CD4-positive, alpha-beta T cell (primary cell): ENCODE measurements around the gene CDK5RAP2. TPM values are rescaled to one million over a fixed set of nuclear protein-coding genes. Genes with fewer than 3 reads are reported as not detected.
"Not testable (repeated sequence)": the region's sequence is repeated elsewhere in the genome, so short reads cannot be mapped to it uniquely, and the experiment has no call there.

Experiments used
- ATAC-seq: fragments of 200-7000 bp; cut with Tn5 transposase; one replicate; pipeline ENCODE4 v1.10.0; 2022; ENCODE audit warnings: mild to moderate bottlenecking; ENCODE audit not compliant: poor library complexity
- CTCF ChIA-PET: fragments of 350-600 bp; sonication (Branson Sonifier 250); formaldehyde crosslinking; loops from one replicate; lab custom pipeline; 2021; ENCODE audit warnings: antibody characterized with exemption, inconsistent platforms; lab: Charles Lee
- POLR2A ChIA-PET: fragments of 350-600 bp; sonication (Branson Sonifier 250); formaldehyde crosslinking; loops from one replicate; lab custom pipeline; 2021; ENCODE audit warnings: antibody characterized with exemption, inconsistent platforms; lab: Charles Lee
- DNase-seq, 14 experiments: peaks; one replicate each; pipeline ENCODE4 v3.0.0-alpha.2; 2013 to 2020; ENCODE audit warnings: mixed read lengths in 2 of 14
- H3K27ac ChIP-seq, 2 donors: one replicate each; pipeline versions ENCODE4 v1.5.1 to v1.7.0; 2013; ENCODE audit warnings: low read length in 2 of 2, low read depth in 1 of 2, mild to moderate bottlenecking in 1 of 2
- H3K27me3 ChIP-seq, 2 experiments: 1 replicate in 1 of 2; 2 replicates in 1 of 2; pipeline versions ENCODE4 v1.6.1 to v1.7.0; 2013; ENCODE audit warnings: low read length in 2 of 2, control low read depth in 1 of 2, mild to moderate bottlenecking in 1 of 2, moderate library complexity in 1 of 2; ENCODE audit not compliant: insufficient read depth in 2 of 2, control insufficient read depth in 1 of 2
- H3K36me3 ChIP-seq: one replicate; pipeline ENCODE4 v1.6.1; 2013; ENCODE audit warnings: low read length, control low read depth; ENCODE audit not compliant: insufficient read depth
- H3K4me1 ChIP-seq: one replicate; pipeline ENCODE4 v1.6.1; 2013; ENCODE audit warnings: low read length, control low read depth; ENCODE audit not compliant: insufficient read depth
- H3K4me3 ChIP-seq: one replicate; pipeline ENCODE4 v1.5.1; 2013; ENCODE audit warnings: mild to moderate bottlenecking, low read length, moderate library complexity
- H3K9me3 ChIP-seq, 2 experiments: 1 replicate in 1 of 2; 2 replicates in 1 of 2; pipeline versions ENCODE4 v1.6.1 to v1.7.0; 2013; ENCODE audit warnings: low read length in 2 of 2, mild to moderate bottlenecking in 2 of 2, control low read depth in 1 of 2, moderate library complexity in 1 of 2; ENCODE audit not compliant: control insufficient read depth in 1 of 2, insufficient read depth in 1 of 2
- H3K27ac Mint-ChIP-seq: one replicate; pipeline ENCODE4 v1.8.0; 2020; ENCODE audit warnings: mixed read lengths
- H3K27me3 Mint-ChIP-seq: one replicate; pipeline ENCODE4 v1.8.0; 2021; ENCODE audit warnings: mixed read lengths
- H3K36me3 Mint-ChIP-seq: one replicate; pipeline ENCODE4 v1.8.0; 2021; ENCODE audit warnings: low read depth, mixed read lengths
- H3K4me1 Mint-ChIP-seq: one replicate; pipeline ENCODE4 v1.8.0; 2021; ENCODE audit warnings: low read depth, mixed read lengths
- H3K4me3 Mint-ChIP-seq: one replicate; pipeline ENCODE4 v1.8.0; 2020; ENCODE audit warnings: mild to moderate bottlenecking, mixed read lengths
- H3K9me3 Mint-ChIP-seq: one replicate; pipeline ENCODE4 v1.8.0; 2020; ENCODE audit warnings: mixed read lengths
- intact Hi-C, 2 experiments: fragments of 100-400 bp; cut with DNase I in 1 of 2; cut with micrococcal nuclease in 1 of 2; formaldehyde crosslinking; loops; one replicate each; pipeline versions ENCODE4 v1.15.1 to v1.9.0; 2023 to 2025; cut with DNase I, micrococcal nuclease
- total RNA-seq, 174 experiments: library from RNA in 2 of 174; stranded (reverse) in 2 of 174; gene quantifications; one replicate each; pipeline ENCODE4 v1.2.3 and lab custom pipeline; 2021 to 2026
- TF ChIP-seq, protein P1 (sequence below): fragments of 200-600 bp; IDR thresholded peaks from one replicate; pipeline ENCODE4 v1.8.0; 2022; ENCODE audit warnings: antibody characterized with exemption, mild to moderate bottlenecking

CDK5RAP2 gene
- total RNA-seq, 2 experiments from 2014 or later, result 55.0 to 56.0 TPM

DNA sequence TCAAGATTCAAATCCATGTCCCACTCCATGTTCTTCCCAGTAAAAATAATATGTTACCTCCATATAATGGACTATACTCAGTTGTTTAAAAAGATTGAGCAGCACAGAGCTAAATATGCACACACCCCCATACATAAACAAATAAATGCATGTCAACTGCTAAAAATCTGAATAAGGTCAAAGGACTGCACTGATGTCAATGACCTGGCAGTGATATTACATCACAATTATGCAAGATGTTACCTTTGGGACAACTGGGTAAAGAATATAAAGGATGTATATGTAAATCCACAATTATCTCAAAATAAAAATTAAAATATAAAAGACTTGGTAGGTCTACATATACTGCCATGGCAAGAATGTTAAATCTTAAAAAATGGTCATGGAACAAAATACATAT, 57.9 kb downstream of the CDK5RAP2 start:
- no peaks in the 10 kb centered on the region for H3K9me3 Mint-ChIP-seq

DNA sequence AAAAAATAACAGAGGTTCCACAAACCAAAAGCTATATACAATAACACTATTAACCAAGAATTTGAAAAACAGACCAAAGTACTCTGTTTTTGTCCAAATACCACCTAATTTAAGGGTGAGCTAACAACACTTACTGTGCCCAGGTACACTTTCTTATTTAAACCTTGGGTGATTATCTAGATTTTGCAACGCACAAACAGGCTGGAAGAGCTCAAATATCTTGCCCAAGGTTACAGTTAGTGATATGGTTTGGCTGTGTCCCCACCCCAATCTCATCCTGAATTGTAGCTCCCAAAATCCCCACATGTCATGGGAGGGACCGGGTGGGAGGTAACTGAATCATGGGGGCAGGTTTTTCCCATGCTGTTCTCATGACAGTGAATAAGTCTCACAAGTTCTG, 58.9 kb downstream of the CDK5RAP2 start:
- Mint-ChIP-seq H3K27ac (no peak overlapping the region), H3K4me1 (no peaks in the 10 kb centered on the region), H3K9me3 (no peaks in the 10 kb centered on the region), H3K27me3 (no peaks in the 10 kb centered on the region), H3K36me3 (peaks cover 90% of the 10 kb centered on the region), H3K4me3 (no peak overlapping the region)
- Histone ChIP-seq H3K27me3 (no peaks in the 10 kb centered on the region), H3K4me1 (no peaks in the 10 kb centered on the region), H3K9me3 (peaks cover 0 to 3% of the 10 kb centered on the region in 2 experiments), H3K27ac (no peak overlapping the region), H3K4me3 (no peak overlapping the region), H3K36me3 (peaks cover 82% of the 10 kb centered on the region)
- intact Hi-C loops, result no loop called here
- ChIA-PET POLR2A (no interaction called here), CTCF (interaction anchor here (0.9 kb wide), 1 partner anchor 11 kb away, joined by 3 read pairs; no protein-coding TSS in a partner anchor)
- DNase-seq (no peak), ATAC-seq (no peak)
- TF ChIP-seq, protein P1, sequence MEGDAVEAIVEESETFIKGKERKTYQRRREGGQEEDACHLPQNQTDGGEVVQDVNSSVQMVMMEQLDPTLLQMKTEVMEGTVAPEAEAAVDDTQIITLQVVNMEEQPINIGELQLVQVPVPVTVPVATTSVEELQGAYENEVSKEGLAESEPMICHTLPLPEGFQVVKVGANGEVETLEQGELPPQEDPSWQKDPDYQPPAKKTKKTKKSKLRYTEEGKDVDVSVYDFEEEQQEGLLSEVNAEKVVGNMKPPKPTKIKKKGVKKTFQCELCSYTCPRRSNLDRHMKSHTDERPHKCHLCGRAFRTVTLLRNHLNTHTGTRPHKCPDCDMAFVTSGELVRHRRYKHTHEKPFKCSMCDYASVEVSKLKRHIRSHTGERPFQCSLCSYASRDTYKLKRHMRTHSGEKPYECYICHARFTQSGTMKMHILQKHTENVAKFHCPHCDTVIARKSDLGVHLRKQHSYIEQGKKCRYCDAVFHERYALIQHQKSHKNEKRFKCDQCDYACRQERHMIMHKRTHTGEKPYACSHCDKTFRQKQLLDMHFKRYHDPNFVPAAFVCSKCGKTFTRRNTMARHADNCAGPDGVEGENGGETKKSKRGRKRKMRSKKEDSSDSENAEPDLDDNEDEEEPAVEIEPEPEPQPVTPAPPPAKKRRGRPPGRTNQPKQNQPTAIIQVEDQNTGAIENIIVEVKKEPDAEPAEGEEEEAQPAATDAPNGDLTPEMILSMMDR, result no peak

More for the DNA sequence above, 57.9 kb downstream of the CDK5RAP2 start:
- TF ChIP-seq, protein P1, result no peak
- no peak overlapping the region for H3K27ac Mint-ChIP-seq
- H3K9me3 ChIP-seq, result no peaks in the 10 kb centered on the region
- no peak overlapping the region for H3K4me3 ChIP-seq
- CTCF ChIA-PET, result interaction anchor here (0.7 kb wide), 1 partner anchor 617 kb away, joined by 3 read pairs; no protein-coding TSS in a partner anchor
- H3K4me3 Mint-ChIP-seq, result no peak overlapping the region
- peaks cover 84% of the 10 kb centered on the region for H3K36me3 ChIP-seq
- H3K27me3 Mint-ChIP-seq, result no peaks in the 10 kb centered on the region
- no peak for DNase-seq
- H3K27me3 ChIP-seq, result no peaks in the 10 kb centered on the region
- H3K27ac ChIP-seq, result no peak overlapping the region
- no peaks in the 10 kb centered on the region for H3K4me1 ChIP-seq
- intact Hi-C loops, result no loop called here
- no peaks in the 10 kb centered on the region for H3K4me1 Mint-ChIP-seq
- ATAC-seq, result no peak
- peaks cover 90% of the 10 kb centered on the region for H3K36me3 Mint-ChIP-seq
- POLR2A ChIA-PET, result no interaction called here

DNA sequence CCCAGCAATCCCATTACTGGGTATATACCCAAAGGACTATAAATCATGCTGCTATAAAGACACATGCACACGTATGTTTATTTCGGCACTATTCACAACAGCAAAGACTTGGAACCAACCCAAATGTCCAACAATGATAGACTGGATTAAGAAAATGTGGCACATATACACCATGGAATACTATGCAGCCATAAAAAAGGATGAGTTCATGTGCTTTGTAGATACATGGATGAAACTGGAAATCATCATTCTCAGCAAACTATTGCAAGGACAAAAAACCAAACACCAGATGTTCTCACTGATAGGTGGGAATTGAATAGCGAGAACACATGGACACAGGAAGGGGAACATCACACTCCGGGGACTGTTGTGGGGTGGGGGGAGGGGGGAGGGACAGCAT, 64.0 kb downstream of the CDK5RAP2 start:
- H3K27ac ChIP-seq, CTCF ChIA-PET, POLR2A ChIA-PET, H3K9me3 Mint-ChIP-seq, H3K27me3 Mint-ChIP-seq, H3K4me3 Mint-ChIP-seq, H3K4me3 ChIP-seq, ATAC-seq, intact Hi-C loops, H3K4me1 ChIP-seq, H3K9me3 ChIP-seq, H3K27ac Mint-ChIP-seq, DNase-seq, H3K27me3 ChIP-seq, H3K4me1 Mint-ChIP-seq: not testable (repeated sequence)
- peaks cover 69% of the 10 kb centered on the region for H3K36me3 ChIP-seq
- peaks cover 95% of the 10 kb centered on the region for H3K36me3 Mint-ChIP-seq

DNA sequence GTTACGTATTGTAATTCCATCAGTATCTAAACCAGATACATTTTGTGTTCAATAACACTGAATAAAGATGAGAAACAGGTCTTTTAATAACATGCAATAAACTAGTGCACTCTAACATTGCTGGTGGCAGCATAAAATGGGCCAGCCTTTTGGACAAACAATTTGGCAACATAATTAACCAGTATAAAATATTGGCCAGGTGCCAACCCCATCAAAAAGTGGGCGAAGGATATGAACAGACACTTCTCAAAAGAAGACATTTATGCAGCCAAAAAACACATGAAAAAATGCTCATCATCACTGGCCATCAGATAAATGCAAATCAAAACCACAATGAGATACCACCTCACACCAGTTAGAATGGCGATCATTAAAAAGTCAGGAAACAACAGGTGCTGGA, 64.5 kb downstream of the CDK5RAP2 start:
- not testable (repeated sequence) for H3K27ac Mint-ChIP-seq

More for the DNA sequence above, 64.5 kb downstream of the CDK5RAP2 start:
- H3K4me1 Mint-ChIP-seq, H3K27me3 ChIP-seq, H3K27ac ChIP-seq, H3K4me1 ChIP-seq, ATAC-seq, intact Hi-C loops, H3K4me3 Mint-ChIP-seq, POLR2A ChIA-PET, H3K9me3 ChIP-seq, H3K9me3 Mint-ChIP-seq, DNase-seq, H3K4me3 ChIP-seq, H3K27me3 Mint-ChIP-seq, CTCF ChIA-PET: not testable (repeated sequence)
- peaks cover 71% of the 10 kb centered on the region for H3K36me3 ChIP-seq
- peaks cover 95% of the 10 kb centered on the region for H3K36me3 Mint-ChIP-seq
